Activated CD4-positive, alpha-beta T cell treated with anti-CD3 and anti-CD28 coated beads, Interleukin-10, Interleukin-2, amounts not matched to agents 100 ng/mL and 50 ng/mL, durations not matched to agents 16 hours and 8 hours (primary cell): ENCODE measurements around the gene GRIK3.
"Not testable (repeated sequence)": the region's sequence is repeated elsewhere in the genome, so short reads cannot be mapped to it uniquely, and the experiment has no call there.

Experiments used
- DNase-seq: peaks from one replicate; pipeline ENCODE4 v3.0.0-alpha.2; 2020

The GRIK3 gene

DNA sequence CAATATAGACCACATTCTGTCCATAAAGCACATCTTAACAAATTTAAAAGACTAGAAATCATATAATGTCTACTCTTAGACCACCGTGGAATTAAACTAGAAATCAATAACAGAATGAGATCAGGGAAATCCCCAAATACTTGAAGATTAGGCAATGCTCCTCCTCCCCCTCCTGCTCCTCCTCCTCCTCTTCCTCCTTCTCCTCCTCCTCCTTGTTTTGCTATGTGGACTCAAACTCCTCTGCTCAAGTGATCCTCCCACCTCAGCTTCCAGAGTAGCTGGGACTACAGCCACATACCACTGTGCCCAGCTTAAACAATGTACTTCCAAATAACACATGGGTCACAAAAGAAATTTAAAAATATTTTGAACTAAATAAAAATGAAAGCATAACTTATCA lies 134.2 kb downstream of the GRIK3 start:
- DNase-seq = no peak

GRCh38 chr1:36897813-36898212 lies 136.5 kb downstream of the GRIK3 start:
- not testable (repeated sequence) for DNase-seq

- DNase-seq = no peak
These were observed 139.5 kb downstream of the GRIK3 start for GRCh38 chr1:36894824-36895223.

GRCh38 chr1:36890776-36891175 lies 143.5 kb downstream of the GRIK3 start:
- DNase-seq = no peak

DNA sequence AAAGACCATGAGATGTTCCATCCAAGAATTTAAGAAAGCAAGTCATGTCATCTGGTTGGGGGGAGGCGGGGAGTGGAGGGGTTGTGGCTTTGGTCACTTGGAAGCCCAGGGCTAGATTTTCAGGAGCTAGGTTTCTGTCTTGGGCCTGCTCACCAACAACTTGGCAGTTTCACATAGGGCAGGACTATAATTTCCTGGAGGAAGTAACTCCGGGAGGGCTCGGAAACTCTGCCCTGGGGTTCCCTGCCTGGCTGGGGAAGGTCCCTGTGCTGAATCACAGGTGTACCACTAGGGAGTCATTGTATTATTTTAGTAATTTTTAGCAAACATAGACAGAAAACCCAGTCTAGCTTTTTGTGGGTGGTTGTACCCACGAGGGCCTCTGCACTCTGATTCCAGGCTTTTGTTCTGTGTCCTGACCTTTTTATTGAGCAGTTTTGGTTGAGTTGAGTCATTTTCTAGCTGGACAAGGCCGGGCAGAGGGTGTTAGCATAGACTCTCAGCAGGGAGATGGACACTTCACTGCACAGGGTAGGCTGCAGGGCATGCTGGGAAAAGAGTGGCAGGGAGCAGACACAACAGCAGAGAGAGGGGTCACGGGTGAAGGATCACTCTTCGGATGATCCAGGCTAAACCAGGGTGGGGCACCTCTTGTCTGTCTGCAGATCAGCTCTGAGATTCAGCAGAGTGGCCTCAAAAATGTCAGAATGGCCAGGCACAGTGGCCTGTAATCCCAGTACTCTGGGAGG lies 144.7 kb downstream of the GRIK3 start:
- DNase-seq = no peak

GRCh38 chr1:36888811-36889477 lies 145.4 kb downstream of the GRIK3 start:
- no peak for DNase-seq

- DNase-seq = no peak
These were observed 148.6 kb downstream of the GRIK3 start for GRCh38 chr1:36885540-36886357.

DNA sequence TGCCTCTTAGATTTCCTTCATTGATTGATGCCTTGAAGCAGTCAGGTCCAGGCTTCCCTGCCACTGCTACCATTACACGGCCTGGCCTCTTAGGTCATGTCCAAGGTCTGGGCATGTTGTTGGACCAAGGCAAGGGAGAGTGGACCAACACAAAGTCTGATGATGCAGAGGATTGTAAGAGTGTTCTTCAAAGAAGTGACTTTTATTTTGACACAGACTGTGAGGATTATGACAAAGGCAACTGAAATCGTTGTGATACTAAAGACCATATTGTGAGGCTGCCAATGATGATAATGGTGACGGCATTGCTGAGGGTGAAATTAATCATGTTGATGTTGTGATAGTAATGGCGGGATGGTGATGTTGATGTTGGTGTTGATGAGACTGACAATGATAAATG lies 149.5 kb downstream of the GRIK3 start:
- no peak for DNase-seq

GRCh38 chr1:36884029-36884701 lies 150.2 kb downstream of the GRIK3 start:
- DNase-seq = no peak

- no peak for DNase-seq
These were observed 150.9 kb downstream of the GRIK3 start for GRCh38 chr1:36883315-36883949.

GRCh38 chr1:36882536-36883285 lies 151.6 kb downstream of the GRIK3 start:
- no peak for DNase-seq

DNA sequence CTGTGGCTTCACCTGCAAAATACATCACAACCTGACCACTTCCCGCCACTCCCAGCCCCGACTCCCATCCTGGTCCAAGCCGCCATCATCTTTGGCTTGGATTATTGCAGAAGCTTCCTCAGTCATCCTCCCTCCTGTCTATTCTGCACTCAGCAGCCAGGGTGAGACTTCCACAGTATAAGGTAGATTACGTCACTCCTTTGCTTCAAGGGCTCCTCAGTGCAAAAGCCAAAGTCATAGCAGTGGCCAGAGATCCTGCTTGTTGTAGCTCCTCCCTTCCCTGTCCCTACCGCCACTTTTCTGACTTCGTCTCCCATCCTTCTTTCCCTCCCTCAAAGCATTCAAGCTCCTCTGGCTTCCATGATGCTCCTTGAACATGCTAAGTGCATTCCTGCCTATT lies 152.8 kb downstream of the GRIK3 start:
- no peak for DNase-seq

DNA sequence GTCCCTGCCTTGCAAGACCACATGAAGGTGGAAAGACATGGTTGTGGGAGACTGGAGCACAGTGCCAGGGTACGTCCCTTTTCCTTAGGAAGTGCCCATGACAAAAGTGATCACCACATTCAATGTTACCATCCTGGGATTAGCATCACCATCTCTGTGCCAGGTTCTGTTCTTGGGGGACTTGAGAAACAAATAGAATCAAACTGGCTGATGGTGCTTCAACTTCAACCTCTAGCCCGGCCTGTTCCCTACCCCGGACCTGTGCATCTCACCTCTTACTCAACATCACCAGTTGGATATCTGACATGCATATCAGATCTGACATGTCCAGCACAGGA lies 153.3 kb downstream of the GRIK3 start:
- no peak for DNase-seq

DNA sequence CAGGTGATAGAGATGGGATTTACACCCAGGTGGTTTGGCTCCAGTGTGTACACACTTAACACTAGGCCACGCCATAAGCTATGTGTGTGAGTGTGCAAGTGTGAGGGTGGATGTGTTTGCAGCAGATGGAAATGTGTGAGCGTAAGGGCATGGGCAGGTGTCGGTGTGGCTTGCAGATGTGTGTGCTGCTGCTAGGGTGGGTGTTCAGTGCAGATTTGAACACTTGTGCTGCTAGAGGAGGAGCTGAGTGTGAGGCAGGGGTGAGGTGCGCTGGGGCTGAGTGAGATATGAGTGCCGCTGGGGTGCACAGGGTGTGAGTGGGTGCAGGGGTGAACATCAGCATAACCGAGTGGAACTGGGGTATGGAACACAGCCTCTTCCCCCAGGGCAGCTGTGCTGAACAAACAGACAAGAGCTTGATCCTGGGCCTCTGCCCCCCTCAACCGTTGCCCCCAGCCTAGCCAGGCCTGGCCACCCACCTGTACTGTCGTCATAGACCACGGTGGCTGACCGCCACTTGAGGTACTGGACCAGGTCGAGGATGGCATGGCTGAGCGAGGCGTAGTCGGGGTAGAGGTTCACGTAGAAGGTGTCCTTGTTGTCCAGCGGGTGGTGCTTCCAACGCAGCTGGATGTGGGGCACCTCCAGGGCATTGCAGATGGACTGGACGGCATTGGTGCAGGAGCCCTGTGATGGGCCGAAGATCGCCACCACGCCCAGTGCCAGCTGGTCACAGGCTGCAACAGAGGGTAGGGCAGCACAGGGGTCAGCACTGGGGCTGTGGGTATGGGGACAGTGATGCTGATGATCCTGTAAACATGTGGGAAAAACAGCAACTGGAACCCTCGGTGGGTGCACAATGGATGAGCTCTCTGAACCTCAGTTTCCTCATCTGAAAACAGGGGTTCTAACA lies 153.9 kb downstream of the GRIK3 start:
- DNase-seq = no peak

DNA sequence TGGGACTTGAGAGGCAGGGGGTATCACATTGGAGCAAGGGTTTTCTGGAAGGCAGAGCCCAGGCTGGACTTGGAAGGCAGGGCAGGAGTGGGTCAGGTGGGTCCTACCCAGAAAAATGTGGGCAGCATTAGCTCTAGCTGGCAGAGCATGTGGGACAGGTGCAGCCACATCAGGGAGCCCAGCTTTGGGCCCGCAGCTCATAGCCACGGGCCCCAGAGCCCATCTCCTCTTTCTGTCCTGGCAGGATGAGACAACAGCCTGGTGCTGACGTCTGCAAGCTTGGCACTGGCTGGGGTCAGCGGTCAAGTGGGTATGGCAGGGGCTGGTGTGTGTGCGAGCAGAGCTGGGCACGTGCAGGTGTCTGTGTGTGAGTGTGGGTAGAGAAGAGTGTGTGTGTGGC lies 154.7 kb downstream of the GRIK3 start:
- DNase-seq = no peak

DNA sequence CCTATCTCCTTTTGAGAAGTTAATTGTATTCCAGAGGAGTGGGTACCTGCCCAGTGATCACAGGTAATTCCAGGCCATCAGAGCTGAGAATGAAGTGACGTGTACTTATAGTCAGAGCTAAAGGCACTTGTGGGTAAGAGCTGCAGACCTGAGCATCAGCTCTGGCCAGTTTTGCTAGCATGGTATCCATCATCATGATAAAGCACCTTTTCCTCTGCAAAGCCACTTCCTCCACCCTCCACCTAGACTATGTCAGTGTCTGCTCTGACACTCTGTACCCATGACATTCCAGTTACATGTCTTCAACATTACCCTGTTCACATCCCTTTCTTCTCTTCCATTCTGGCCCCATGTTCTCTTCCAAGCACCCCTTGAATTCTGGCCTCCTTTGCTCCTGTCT lies 157.3 kb downstream of the GRIK3 start:
- DNase-seq = no peak

DNA sequence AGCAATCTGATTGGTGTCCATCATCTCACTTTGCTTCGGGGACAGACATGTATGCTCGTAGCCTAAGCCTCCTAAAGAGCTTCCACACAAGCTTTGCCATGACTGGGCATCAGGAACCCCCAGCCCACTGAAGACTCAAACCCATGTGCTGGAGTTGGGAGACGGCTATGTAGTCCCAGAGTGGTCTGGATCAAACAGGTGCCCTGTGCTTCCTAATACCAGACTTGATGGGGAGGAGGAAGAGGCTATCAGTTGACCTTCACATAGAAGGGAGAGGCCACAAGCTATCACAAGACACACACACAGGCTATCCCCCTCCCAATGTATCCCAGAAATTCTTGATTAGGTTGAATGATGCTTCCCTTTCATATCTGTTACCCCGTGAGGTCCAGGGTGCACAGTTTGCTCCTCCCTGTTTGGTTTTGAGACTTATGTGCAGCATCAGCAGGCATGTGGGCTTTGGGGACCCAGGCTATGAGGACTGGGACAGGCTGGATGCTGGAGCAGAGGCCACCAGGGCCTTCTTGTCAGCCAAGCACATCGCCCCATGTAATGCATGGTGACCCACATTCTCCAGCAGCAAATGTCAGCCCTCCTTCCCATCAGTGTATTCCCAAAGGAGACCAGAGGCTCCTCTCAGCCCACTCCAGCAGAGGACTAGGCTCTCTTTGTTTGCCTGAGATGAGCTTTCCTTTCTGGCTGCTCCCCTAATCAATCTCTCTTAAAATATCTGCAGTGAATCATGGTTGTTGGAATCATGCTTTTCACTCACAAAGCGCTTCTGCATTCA lies 159.8 kb downstream of the GRIK3 start:
- DNase-seq = no peak

GRCh38 chr1:36872858-36873257 lies 161.5 kb downstream of the GRIK3 start:
- no peak for DNase-seq

DNA sequence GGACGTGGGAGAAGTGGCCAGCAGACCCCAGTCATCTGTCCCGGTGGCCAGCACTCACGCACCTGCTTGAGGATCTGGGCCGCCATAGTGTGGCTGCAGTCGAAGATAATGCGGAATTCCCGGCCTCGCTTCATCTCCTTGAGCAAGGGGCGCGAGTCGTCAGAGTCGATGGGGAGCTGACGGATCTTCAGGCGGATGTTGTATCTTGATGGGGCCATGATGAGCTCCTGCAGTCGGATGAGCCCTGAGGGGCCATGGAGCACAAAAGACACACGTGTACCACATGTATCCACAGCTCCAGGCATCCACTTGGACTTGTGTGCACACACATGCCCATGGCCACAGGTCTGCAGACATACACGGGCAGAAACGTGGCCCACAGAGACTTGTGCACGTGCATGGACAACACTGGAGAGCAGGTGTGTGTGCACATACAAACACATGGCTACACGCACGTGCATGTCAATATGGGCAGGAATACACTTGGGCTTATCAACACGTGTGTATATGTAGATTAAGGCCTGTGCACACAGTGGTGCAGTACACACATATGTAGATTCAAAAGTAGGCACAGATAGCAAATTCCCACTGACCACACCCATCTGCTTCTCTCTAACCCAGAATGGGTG lies 162.1 kb downstream of the GRIK3 start:
- DNase-seq = no peak
